ENCODE data around the gene PTPN6.

The PTPN6 gene

GRCh38 chr12:6921996-6922946 is 28.9 kb upstream of the PTPN6 start:
- no peak overlapping the region for H3K4me3 ChIP-seq (ENCODE audit: low read depth, low read length)

DNA sequence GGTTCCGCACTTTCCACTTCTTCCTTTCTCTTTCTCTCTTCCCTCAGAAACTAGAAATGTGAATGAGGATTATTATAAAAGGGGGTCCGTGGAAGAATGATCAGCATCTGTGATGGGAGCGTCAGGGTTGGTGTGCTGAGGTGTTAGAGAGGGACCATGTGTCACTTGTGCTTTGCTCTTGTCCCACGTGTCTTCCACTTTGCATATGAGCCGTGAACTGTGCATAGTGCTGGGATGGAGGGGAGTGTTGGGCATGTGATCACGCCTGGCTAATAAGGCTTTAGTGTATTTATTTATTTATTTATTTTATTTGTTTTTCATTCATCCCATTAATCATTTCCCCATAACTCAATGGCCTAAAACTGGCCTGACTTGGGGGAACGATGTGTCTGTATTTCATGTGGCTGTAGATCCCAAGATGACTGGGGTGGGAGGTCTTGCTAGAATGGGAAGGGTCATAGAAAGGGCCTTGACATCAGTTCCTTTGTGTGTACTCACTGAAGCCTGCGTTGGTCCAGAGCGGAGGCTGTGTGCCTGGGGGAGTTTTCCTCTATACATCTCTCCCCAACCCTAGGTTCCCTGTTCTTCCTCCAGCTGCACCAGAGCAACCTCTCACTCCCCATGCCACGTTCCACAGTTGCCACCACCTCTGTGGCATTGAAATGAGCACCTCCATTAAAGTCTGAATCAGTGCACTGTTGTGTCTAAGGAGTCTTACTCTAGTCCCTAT is 28.0 kb upstream of the PTPN6 start:
- no peak overlapping the region for H3K4me3 ChIP-seq (ENCODE audit: low read depth, low read length)

DNA sequence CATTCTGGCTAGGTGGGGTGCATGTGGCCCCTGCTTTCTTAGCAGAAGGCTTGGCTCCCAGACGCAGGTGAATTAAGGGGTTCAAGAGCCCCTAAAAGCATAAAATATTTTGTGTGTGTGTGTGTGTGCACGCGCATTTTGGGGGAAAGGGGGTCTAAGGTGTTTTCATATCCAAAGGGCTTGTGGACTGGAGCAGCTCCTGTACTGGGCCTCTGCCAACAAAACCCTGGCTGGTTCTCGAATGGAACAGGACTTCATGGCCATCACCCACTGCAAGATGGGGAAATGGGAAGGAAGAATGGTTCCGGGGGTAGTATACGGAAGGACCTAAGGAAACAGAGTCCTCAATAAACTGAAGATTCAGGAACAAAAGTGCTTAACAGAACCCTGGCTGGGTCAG is 27.3 kb upstream of the PTPN6 start:
- no peak overlapping the region for H3K4me3 ChIP-seq (ENCODE audit: low read depth, low read length)

GRCh38 chr12:6925239-6925539 is 26.0 kb upstream of the PTPN6 start:
- no peak overlapping the region for H3K4me3 ChIP-seq (ENCODE audit: low read depth, low read length)

DNA sequence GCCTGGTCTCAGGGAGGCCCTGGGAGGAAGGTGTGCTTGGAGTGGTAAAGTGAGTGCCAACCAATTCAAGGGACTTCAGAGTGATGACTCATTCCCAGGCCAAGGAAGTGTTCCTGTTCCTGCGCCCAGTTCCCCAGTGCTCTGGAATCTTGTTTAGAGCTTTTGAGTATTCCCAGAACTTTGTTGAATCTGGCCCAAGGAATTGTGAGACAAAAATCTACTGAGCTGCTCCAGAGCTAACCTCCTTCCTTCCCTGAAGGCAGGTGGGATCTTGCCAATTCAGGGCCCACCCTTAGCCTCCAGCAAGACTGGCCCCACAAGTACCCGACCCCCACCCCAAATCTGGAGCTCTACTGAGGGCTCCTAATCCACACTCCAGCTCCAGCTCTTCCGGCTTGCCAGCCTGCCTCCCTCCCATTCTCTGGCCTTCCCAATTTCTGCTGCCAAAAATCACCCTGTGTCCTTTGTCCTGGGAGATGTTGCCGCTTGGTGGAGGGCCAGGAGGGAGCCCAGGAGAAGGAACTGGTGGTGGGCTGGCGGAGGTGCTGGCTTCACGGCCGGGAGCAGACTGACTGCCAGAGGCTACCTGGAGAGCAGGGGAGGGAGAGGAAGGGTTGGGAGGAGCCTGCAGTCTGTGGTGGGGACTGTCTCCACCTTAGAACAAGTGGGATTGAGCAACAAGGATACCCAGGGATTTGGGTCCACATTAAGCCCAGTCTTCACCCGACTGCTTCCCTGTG is 25.4 kb upstream of the PTPN6 start:
- peak overlapping the region; percentile 50 for H3K4me3 ChIP-seq (ENCODE audit: low read depth, low read length)

DNA sequence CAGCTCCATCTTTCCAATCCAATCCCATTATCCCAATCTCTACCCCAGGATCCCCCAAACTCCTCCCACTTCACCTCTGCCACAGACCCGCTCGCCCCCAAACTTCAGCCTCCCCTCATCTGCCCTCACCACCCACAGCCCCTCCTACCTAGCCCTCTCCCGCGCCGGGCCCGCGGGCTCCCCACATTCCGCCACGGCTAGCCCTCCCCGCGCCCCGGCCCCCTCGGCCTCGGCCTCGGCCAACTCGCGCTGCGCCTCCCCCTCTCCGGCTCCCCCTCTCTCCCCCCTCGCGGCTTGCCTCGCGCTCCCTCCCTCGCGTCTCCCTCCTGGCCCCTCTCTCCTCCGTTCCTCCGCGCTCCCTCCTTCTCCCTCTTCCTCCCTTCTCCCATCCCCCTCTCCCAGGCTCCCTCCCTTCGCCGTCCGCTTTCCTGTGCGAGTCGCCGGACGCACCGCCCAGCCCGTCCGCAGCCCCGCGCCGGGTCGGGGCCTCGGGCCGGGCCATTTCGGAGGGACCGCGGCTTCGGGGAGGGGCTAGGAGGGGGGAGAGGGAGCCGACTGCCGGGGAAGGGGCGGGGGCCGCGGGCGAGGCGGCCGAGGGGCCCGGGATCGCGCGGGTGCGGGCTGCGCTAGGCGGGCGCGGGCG is 23.7 kb upstream of the PTPN6 start, which contains the start of gene ATN1:
Gene ATN1 (plus strand): TSS at position 581 of the 643 bp plus-strand sequence. CDS start 6,043 bp downstream, outside the sequence.
- H3K4me3 ChIP-seq (ENCODE audit: low read depth, low read length): peak within 1 kb of the TSS; percentile 90

DNA sequence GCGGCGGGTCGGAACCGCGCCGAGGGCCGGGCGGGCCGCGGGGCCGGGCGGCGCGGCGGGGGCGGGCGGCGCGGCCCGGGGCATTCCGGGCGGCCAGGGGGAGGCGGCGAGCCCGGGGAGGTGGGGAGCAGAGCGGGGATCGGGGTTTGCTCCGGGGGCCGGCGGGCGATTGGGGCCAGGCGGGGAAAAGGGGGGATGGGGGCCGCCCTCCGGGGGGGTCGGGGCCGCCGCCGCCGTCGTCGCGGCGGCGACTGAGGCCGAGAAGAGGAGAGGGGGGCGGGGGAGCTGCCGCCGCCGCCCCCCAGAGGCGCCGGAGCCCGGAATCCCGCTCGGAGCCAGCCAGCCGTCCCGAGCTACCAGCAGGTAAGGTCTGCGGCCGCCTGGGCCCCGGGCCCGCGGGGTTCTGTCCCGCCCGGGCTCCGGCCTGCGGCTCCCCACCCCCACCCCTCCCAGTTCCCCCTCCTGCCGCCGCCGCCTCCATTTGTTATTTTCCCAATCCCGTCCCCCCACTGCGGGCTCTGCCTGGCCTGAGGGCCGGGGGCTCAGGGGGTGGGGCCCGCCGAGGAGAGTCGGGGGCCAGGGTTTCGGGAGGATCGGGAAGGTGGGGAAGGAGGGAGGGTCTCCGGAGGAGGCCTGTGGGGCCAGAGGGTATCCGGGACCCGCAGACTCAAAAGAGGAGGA is 23.0 kb upstream of the PTPN6 start:
- peak overlapping the region; percentile 90 for H3K4me3 ChIP-seq (ENCODE audit: low read depth, low read length)

DNA sequence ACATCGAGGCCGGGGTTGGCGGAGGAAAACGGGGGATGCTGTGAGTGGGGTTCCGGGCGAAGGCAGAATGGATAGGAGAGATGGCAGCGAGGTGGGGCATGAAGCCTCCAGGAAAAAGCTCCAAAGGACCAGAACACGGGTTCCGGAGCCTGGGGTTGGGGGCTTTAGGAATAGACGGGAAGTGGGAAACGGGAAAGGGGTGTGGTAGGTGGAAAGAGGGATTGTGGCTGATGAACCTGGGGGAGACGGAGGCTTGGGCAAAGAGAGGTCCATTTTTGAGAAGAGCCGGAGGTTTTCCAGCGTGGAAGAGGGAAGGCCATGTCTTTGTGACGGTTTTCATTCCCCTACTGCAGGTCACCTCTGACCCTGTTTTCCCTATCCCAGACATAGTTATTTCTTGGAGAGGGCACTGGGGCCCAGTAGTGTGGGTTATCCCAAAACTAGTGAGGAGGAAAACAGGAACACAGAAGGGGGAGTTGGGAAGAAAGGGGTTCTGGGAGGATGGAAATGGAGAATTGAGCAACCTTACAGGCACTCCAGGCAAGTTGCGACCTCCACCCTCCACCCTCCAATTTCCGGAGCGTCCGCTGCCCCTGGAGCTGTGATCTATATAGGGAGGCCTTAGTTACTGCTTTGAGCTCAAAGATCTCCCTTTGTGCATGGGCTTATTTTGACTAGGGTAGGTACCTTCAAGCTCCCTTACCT is 22.3 kb upstream of the PTPN6 start:
- peak overlapping the region; percentile 90 for H3K4me3 ChIP-seq (ENCODE audit: low read depth, low read length)

DNA sequence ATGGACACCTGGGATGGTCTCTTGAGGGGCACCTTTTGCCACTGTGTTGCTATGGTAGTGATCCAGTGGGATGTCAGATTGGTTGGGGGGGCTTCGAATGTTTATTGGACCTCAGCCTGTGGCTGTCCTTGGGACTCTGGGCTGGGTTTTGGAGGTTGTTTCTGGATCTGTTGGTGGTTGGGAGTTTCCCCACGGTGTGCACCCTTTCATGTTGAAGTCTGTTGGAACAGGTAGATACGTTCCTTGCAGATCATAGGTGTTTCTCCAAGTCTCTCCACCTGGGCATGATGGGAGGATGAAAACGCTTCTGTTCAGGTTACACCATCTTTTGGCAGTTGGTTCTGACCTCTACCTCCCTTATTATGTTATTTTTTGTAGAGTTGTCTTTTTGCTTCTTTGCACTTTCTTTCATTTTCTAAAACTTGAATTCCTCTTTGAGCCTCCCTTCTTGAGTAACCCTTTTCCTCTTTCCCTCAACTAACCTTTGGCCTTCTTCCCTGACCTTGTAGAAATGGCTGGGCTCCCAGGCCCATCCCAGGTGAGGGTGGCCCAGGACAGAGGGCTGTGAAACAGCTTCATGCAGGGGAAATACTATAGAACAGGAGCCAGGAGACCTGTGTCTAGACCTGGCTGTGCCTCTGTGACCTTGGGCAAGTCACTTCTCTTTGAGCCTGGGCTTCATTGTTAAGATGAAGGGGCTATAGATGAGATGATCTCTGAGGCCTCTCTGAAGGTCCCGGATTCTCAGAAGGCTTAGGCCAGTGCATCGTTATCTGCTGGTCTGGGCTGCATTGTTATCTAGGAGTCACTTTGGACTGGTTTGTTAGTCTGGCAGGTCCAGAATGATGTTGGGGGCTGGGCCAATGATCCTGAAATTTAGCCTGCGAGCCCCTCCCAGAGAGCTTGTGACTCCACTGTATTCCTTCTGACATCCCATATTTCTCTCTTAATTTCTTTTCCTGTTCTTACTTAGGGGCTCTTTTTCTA is 21.4 kb upstream of the PTPN6 start:
- peak overlapping the region; percentile 90 for H3K4me3 ChIP-seq (ENCODE audit: low read depth, low read length)

DNA sequence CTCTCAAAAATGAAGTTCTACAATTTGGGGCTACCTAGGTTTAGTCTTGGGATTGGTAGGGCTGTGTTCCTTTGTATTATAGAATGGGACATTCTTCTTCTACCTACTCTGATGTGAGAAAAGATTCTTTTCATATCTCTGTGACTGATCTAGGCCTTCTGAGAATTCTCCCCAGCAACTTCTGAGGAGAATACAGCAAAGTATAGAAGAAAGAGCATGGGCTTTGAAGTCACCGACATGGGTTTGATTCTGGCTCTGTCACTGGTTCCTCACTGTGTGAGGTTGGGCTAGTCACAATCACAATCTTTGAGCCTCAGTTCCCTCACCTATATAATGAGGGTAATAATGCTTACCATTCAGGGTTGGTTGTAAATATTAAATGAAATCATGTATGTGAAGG is 18.4 kb upstream of the PTPN6 start:
- no peak overlapping the region for H3K4me3 ChIP-seq (ENCODE audit: low read depth, low read length)

GRCh38 chr12:6934110-6934509 is 17.0 kb upstream of the PTPN6 start:
- H3K4me3 ChIP-seq (ENCODE audit: low read depth, low read length): no peak overlapping the region

DNA sequence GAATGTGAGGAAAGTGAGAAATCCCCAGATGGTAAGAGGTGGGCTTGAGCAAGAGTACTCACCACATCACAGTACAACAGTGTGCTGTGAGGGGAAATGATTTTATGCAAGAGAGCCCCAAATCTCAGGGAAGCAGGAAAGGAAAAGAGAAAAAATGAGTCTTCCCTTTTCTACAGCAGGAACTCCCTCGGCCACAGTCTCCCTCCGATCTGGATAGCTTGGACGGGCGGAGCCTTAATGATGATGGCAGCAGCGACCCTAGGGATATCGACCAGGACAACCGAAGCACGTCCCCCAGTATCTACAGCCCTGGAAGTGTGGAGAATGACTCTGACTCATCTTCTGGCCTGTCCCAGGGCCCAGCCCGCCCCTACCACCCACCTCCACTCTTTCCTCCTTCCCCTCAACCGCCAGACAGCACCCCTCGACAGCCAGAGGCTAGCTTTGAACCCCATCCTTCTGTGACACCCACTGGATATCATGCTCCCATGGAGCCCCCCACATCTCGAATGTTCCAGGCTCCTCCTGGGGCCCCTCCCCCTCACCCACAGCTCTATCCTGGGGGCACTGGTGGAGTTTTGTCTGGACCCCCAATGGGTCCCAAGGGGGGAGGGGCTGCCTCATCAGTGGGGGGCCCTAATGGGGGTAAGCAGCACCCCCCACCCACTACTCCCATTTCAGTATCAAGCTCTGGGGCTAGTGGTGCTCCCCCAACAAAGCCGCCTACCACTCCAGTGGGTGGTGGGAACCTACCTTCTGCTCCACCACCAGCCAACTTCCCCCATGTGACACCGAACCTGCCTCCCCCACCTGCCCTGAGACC is 15.6 kb upstream of the PTPN6 start:
- no peak overlapping the region for H3K4me3 ChIP-seq (ENCODE audit: low read depth, low read length)

DNA sequence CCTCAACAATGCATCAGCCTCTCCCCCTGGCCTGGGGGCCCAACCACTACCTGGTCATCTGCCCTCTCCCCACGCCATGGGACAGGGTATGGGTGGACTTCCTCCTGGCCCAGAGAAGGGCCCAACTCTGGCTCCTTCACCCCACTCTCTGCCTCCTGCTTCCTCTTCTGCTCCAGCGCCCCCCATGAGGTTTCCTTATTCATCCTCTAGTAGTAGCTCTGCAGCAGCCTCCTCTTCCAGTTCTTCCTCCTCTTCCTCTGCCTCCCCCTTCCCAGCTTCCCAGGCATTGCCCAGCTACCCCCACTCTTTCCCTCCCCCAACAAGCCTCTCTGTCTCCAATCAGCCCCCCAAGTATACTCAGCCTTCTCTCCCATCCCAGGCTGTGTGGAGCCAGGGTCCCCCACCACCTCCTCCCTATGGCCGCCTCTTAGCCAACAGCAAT is 14.9 kb upstream of the PTPN6 start:
- no peak overlapping the region for H3K4me3 ChIP-seq (ENCODE audit: low read depth, low read length)

DNA sequence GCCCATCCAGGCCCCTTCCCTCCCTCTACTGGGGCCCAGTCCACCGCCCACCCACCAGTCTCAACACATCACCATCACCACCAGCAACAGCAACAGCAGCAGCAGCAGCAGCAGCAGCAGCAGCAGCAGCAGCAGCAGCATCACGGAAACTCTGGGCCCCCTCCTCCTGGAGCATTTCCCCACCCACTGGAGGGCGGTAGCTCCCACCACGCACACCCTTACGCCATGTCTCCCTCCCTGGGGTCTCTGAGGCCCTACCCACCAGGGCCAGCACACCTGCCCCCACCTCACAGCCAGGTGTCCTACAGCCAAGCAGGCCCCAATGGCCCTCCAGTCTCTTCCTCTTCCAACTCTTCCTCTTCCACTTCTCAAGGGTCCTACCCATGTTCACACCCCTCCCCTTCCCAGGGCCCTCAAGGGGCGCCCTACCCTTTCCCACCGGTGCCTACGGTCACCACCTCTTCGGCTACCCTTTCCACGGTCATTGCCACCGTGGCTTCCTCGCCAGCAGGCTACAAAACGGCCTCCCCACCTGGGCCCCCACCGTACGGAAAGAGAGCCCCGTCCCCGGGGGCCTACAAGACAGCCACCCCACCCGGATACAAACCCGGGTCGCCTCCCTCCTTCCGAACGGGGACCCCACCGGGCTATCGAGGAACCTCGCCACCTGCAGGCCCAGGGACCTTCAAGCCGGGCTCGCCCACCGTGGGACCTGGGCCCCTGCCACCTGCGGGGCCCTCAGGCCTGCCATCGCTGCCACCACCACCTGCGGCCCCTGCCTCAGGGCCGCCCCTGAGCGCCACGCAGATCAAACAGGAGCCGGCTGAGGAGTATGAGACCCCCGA is 14.3 kb upstream of the PTPN6 start:
- no peak overlapping the region for H3K4me3 ChIP-seq (ENCODE audit: low read depth, low read length)

GRCh38 chr12:6937481-6938352 is 13.4 kb upstream of the PTPN6 start:
- peak overlapping the region; percentile 54 for H3K4me3 ChIP-seq (ENCODE audit: low read depth, low read length)

All from iPS-11a (cell line).